Epithelial cell of alveolus of lung (primary cell): Measurements from ENCODE around the gene SCYL3. TPM values are rescaled to one million over a fixed set of nuclear protein-coding genes. Genes with fewer than 3 reads are reported as not detected.

Experiments used
- total RNA-seq: library from RNA; depleted of rRNA; stranded (reverse); fragments of >200 nt; gene quantifications from 2 replicates; pipeline ENCODE4 v1.2.1, GENCODE V29; 2015

Gene SCYL3, protein sequence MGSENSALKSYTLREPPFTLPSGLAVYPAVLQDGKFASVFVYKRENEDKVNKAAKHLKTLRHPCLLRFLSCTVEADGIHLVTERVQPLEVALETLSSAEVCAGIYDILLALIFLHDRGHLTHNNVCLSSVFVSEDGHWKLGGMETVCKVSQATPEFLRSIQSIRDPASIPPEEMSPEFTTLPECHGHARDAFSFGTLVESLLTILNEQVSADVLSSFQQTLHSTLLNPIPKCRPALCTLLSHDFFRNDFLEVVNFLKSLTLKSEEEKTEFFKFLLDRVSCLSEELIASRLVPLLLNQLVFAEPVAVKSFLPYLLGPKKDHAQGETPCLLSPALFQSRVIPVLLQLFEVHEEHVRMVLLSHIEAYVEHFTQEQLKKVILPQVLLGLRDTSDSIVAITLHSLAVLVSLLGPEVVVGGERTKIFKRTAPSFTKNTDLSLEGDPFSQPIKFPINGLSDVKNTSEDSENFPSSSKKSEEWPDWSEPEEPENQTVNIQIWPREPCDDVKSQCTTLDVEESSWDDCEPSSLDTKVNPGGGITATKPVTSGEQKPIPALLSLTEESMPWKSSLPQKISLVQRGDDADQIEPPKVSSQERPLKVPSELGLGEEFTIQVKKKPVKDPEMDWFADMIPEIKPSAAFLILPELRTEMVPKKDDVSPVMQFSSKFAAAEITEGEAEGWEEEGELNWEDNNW
- total RNA-seq: 4.9 and 12.2 TPM in 2 replicates

GRCh38 chr1:169893645-169894423, at the start of gene SCYL3:
Gene SCYL3, minus strand, starts transcription at chr1:169893896. Its CDS starts 5,056 bp downstream, at chr1:169888840.

Other genes with a start within 250 kb of the SCYL3 start
- gene SELL, start 182.3 kb downstream of the SCYL3 start, total RNA-seq: 0.26 TPM in 1 of 2 replicates, not detected in the other
- gene SELE, start 159.8 kb downstream of the SCYL3 start, total RNA-seq: not detected in 2 replicates
- gene METTL18, start 99.0 kb downstream of the SCYL3 start, total RNA-seq: 5.4 and 8.3 TPM in 2 replicates
- 13.3 and 15.3 TPM in 2 replicates for gene KIFAP3, start 180.8 kb upstream of the SCYL3 start, total RNA-seq